Measurements from ENCODE around the gene FERMT3. TPM values are rescaled to one million over a fixed set of nuclear protein-coding genes. Genes with fewer than 3 reads are reported as not detected.

Gene FERMT3
- total RNA-seq, 1 experiment from 2014 or later, result 4.3 TPM

DNA sequence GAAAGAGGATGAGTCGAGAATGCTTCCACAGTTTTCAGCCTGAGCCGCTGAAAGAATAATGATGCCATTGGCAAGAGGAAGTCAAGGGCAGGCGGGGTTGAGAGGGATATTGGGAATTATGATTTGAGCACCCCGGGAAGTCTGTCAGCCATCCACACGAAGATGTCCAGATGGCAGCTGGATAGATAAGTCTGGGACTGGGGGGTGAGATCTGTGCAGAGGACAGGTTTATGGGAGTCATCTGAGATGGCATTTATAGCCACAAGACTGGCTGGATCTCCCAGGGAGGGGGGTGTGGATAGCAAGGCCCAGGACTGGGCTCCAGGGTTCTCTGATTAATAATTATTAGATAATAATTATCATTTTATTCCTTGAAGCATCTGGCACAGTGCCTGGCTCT lies 25.6 kb upstream of the FERMT3 start:
- POLR2A ChIA-PET, result interaction anchor here (0.6 kb wide), 1 partner anchor 11 kb away, joined by 3 read pairs; no protein-coding TSS in a partner anchor
- no peak overlapping the region for H3K4me3 Mint-ChIP-seq (ENCODE audit: unreplicated experiment)
- no peak for DNase-seq
- H3K27me3 Mint-ChIP-seq (ENCODE audit: insufficient read depth, unreplicated experiment), result no peaks in the 10 kb centered on the region
- no peak for TF ChIP-seq CTCF (IDR thresholded peaks at IDR 0.05; ENCODE audit: insufficient read depth in 1 of 2, low read depth in 1 of 2, low read length in 1 of 2, severe bottlenecking in 1 of 2, unreplicated experiment in 1 of 2)
- Histone ChIP-seq H3K4me3 (ENCODE audit: low read depth, low read length) (no peak overlapping the region), H3K9me3 (no peaks in the 10 kb centered on the region), H3K4me1 (peaks cover 13% of the 10 kb centered on the region), H3K36me3 (ENCODE audit: control insufficient read depth, insufficient read depth, low read length) (no peaks in the 10 kb centered on the region), H3K27me3 (replicated peaks; ENCODE audit: control insufficient read depth, insufficient read depth, low read length) (no peaks in the 10 kb centered on the region)
- CTCF ChIA-PET, result no interaction called here
- H3K27ac Mint-ChIP-seq (ENCODE audit: unreplicated experiment), result peak overlapping the region; percentile 50
- peaks cover 12% of the 10 kb centered on the region for H3K4me1 Mint-ChIP-seq (ENCODE audit: low read depth, unreplicated experiment)
- BruUV-seq (replicated peaks), result no TSS peak
- H3K36me3 Mint-ChIP-seq (ENCODE audit: insufficient read depth, unreplicated experiment), result peaks cover 35% of the 10 kb centered on the region
- intact Hi-C loops (cut with micrococcal nuclease; ENCODE audit: unreplicated experiment), result no loop called here
- no peaks in the 10 kb centered on the region for H3K9me3 Mint-ChIP-seq (ENCODE audit: unreplicated experiment)

DNA sequence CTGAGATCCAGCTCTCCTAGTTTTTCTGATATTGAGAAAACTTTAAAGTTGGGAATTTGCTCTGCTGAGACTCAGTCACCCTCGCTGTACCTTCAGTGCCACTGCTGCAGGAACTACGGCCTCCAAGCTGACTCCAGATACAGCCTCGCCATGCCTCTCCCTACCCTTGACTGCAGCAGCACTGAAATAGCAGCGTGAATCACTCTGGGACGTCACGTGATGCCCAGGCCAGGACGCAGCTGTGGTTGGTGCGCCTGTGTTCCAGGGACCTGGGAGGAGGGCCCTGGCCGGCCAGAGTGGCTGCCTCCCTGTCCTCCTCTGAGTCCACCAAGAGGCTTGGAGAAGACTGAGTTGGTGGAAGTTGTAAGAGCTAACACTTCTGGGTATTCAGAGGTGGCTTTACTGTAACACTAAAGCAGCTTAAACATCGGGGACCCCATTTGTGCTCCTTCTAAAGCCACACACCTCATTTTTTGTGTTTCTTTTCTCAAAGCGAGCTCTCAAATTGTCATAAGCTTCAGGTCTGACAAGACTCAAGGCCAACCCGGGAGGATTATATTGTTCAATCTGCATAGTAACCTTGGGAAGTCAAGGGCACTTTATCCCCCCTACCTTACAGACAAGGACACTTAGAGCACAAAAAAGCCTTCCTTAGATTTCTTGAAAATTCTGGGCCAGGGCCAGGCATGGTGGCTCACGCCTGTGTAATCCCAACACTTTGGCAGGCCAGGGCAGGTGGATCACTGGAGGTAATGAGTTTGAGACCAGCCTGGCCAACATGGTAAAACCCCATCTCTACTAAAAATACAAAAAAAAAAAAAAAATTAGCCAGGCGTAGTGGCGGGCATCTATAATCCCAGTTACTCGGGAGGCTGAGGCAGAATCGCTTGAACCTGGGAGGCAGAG lies 24.8 kb upstream of the FERMT3 start:
- CTCF ChIA-PET, result interaction anchor here (0.9 kb wide), 1 partner anchor 25 kb away, joined by 3 read pairs; the partner anchor contains the start of gene FERMT3
- no peak for TF ChIP-seq CTCF (IDR thresholded peaks at IDR 0.05; ENCODE audit: insufficient read depth in 1 of 2, low read depth in 1 of 2, low read length in 1 of 2, severe bottlenecking in 1 of 2, unreplicated experiment in 1 of 2)
- Histone ChIP-seq H3K36me3 (ENCODE audit: control insufficient read depth, insufficient read depth, low read length) (no peaks in the 10 kb centered on the region), H3K4me1 (peaks cover 13% of the 10 kb centered on the region), H3K9me3 (no peaks in the 10 kb centered on the region), H3K27me3 (replicated peaks; ENCODE audit: control insufficient read depth, insufficient read depth, low read length) (no peaks in the 10 kb centered on the region), H3K4me3 (ENCODE audit: low read depth, low read length) (no peak overlapping the region)
- peak overlapping the region; percentile 50 for H3K27ac Mint-ChIP-seq (ENCODE audit: unreplicated experiment)
- BruUV-seq (replicated peaks), result no TSS peak
- intact Hi-C loops (cut with micrococcal nuclease; ENCODE audit: unreplicated experiment), result no loop called here
- POLR2A ChIA-PET, result interaction anchor here (0.6 kb wide), 2 partner anchors 11 to 59 kb away, joined by 3 read pairs; partner anchors contain the start of gene FKBP2
- peak; percentile 68 to 82 for DNase-seq
- no peaks in the 10 kb centered on the region for H3K27me3 Mint-ChIP-seq (ENCODE audit: insufficient read depth, unreplicated experiment)
- H3K4me3 Mint-ChIP-seq (ENCODE audit: unreplicated experiment), result peak overlapping the region; percentile 40
- H3K9me3 Mint-ChIP-seq (ENCODE audit: unreplicated experiment), result no peaks in the 10 kb centered on the region
- H3K36me3 Mint-ChIP-seq (ENCODE audit: insufficient read depth, unreplicated experiment), result peaks cover 39% of the 10 kb centered on the region
- peaks cover 12% of the 10 kb centered on the region for H3K4me1 Mint-ChIP-seq (ENCODE audit: low read depth, unreplicated experiment)

DNA sequence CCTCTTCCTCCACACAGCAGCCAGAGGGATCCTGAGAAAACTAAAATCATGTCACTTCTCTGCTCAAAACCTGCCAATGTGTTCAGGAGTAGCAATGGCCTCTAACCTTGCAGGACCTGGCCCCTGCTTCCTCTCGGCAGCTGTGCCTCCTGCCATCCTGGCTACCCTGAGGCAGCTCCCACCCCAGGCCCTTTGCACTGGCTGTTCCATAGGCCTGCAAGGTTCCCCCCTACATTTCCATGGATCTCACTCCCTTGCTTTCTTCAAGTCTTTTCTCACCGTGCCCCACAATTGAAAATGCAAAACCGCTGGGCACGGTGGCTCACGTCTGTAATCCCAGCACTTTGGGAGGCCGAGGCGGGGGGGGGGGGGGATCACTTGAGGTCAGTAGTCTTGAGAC lies 22.6 kb upstream of the FERMT3 start:
- no peaks in the 10 kb centered on the region; the same call in 1 of the 2 replicates for H3K36me3 ChIP-seq (ENCODE audit: control insufficient read depth, insufficient read depth, low read length)
- Mint-ChIP-seq H3K36me3 (ENCODE audit: insufficient read depth, unreplicated experiment) (peaks cover 39% of the 10 kb centered on the region), H3K9me3 (ENCODE audit: unreplicated experiment) (no peaks in the 10 kb centered on the region), H3K4me1 (ENCODE audit: low read depth, unreplicated experiment) (peaks cover 12% of the 10 kb centered on the region), H3K4me3 (ENCODE audit: unreplicated experiment) (no peak overlapping the region), H3K27me3 (ENCODE audit: insufficient read depth, unreplicated experiment) (no peaks in the 10 kb centered on the region), H3K27ac (ENCODE audit: unreplicated experiment) (no peak overlapping the region)
- intact Hi-C loops (cut with micrococcal nuclease; ENCODE audit: unreplicated experiment), result no loop called here
- no peak for TF ChIP-seq CTCF (IDR thresholded peaks at IDR 0.05; ENCODE audit: insufficient read depth in 1 of 2, low read depth in 1 of 2, low read length in 1 of 2, severe bottlenecking in 1 of 2, unreplicated experiment in 1 of 2)
- H3K9me3 ChIP-seq, result no peaks in the 10 kb centered on the region
- CTCF ChIA-PET, result interaction anchor here (3.1 kb wide), 1 partner anchor 18 kb away, joined by 19 read pairs; the partner anchor contains the start of gene MACROD1
- POLR2A ChIA-PET, result interaction anchor here (0.7 kb wide), 1 partner anchor 119 kb away, joined by 11 read pairs; no protein-coding TSS in a partner anchor
- H3K4me3 ChIP-seq (ENCODE audit: low read depth, low read length), result peak overlapping the region; percentile 55
- no peak for DNase-seq
- peaks cover 16% of the 10 kb centered on the region for H3K4me1 ChIP-seq
- BruUV-seq (replicated peaks), result no TSS peak
- no peaks in the 10 kb centered on the region for H3K27me3 ChIP-seq (replicated peaks; ENCODE audit: control insufficient read depth, insufficient read depth, low read length)
